ENCODE results near the gene ALG1. TPM values are rescaled to one million over a fixed set of nuclear protein-coding genes. Genes with fewer than 3 reads are reported as not detected.
"Not testable (repeated sequence)": the region's sequence is repeated elsewhere in the genome, so short reads cannot be mapped to it uniquely, and the experiment has no call there.

Gene ALG1
- total RNA-seq, 1 experiment from 2014 or later, result 19.6 TPM

- H3K36me3 ChIP-seq (replicated peaks; ENCODE audit: control insufficient read depth, insufficient read depth, low read length); H3K27me3 ChIP-seq (ENCODE audit: control insufficient read depth, insufficient read depth, low read length); DNase-seq: not testable (repeated sequence)
- peak overlapping the region; percentile 66 for H3K4me3 ChIP-seq (ENCODE audit: insufficient read depth, low read depth, low read length)
Observed at GRCh38 chr16:5096437-5097060, 24.9 kb downstream of the ALG1 start.

- H3K36me3 ChIP-seq (replicated peaks; ENCODE audit: control insufficient read depth, insufficient read depth, low read length); H3K27me3 ChIP-seq (ENCODE audit: control insufficient read depth, insufficient read depth, low read length): not testable (repeated sequence)
- peak overlapping the region; percentile 66 for H3K4me3 ChIP-seq (ENCODE audit: insufficient read depth, low read depth, low read length)
- peak; percentile 58 for DNase-seq
Observed at GRCh38 chr16:5097061-5097469, 25.4 kb downstream of the ALG1 start.

- peak; percentile 97 for DNase-seq
- not testable (repeated sequence) for H3K36me3 ChIP-seq (replicated peaks; ENCODE audit: control insufficient read depth, insufficient read depth, low read length)
- peak within 1 kb of the TSS; percentile 66 for H3K4me3 ChIP-seq (ENCODE audit: insufficient read depth, low read depth, low read length)
Observed at GRCh38 chr16:5097470-5098220, 26.0 kb downstream of the ALG1 start, which contains the start of gene EEF2KMT. TSS of gene EEF2KMT (minus strand) at chr16:5097795. CDS start at chr16:5097739, 56 bp downstream.

GRCh38 chr16:5098221-5099159 lies 26.8 kb downstream of the ALG1 start:
- not testable (repeated sequence) for H3K27me3 ChIP-seq (ENCODE audit: control insufficient read depth, insufficient read depth, low read length); H3K36me3 ChIP-seq (replicated peaks; ENCODE audit: control insufficient read depth, insufficient read depth, low read length)
- peak overlapping the region; percentile 49 for H3K4me3 ChIP-seq (ENCODE audit: insufficient read depth, low read depth, low read length)
- peak; percentile 90 for DNase-seq

More at GRCh38 chr16:5097470-5098220, 26.0 kb downstream of the ALG1 start, which contains the start of gene EEF2KMT:
- not testable (repeated sequence) for H3K27me3 ChIP-seq (ENCODE audit: control insufficient read depth, insufficient read depth, low read length)

- H3K27me3 ChIP-seq (ENCODE audit: control insufficient read depth, insufficient read depth, low read length); H3K4me3 ChIP-seq (ENCODE audit: insufficient read depth, low read depth, low read length); DNase-seq; H3K36me3 ChIP-seq (replicated peaks; ENCODE audit: control insufficient read depth, insufficient read depth, low read length): not testable (repeated sequence)
Observed at GRCh38 chr16:5099174-5099573, 27.5 kb downstream of the ALG1 start.

GRCh38 chr16:5103296-5104032 lies 31.8 kb downstream of the ALG1 start:
- not testable (repeated sequence) for H3K36me3 ChIP-seq (replicated peaks; ENCODE audit: control insufficient read depth, insufficient read depth, low read length); H3K27me3 ChIP-seq (ENCODE audit: control insufficient read depth, insufficient read depth, low read length); DNase-seq; H3K4me3 ChIP-seq (ENCODE audit: insufficient read depth, low read depth, low read length)

- not testable (repeated sequence) for DNase-seq; H3K4me3 ChIP-seq (ENCODE audit: insufficient read depth, low read depth, low read length); H3K27me3 ChIP-seq (ENCODE audit: control insufficient read depth, insufficient read depth, low read length); H3K36me3 ChIP-seq (replicated peaks; ENCODE audit: control insufficient read depth, insufficient read depth, low read length)
Observed at GRCh38 chr16:5105039-5105438, 33.4 kb downstream of the ALG1 start.

GRCh38 chr16:5108505-5109158 lies 37.0 kb downstream of the ALG1 start:
- no peak for DNase-seq
- no peaks in the 10 kb centered on the region for H3K27me3 ChIP-seq (ENCODE audit: control insufficient read depth, insufficient read depth, low read length)
- H3K36me3 ChIP-seq (replicated peaks; ENCODE audit: control insufficient read depth, insufficient read depth, low read length), result no peaks in the 10 kb centered on the region
- H3K4me3 ChIP-seq (ENCODE audit: insufficient read depth, low read depth, low read length), result no peak overlapping the region

GRCh38 chr16:5110933-5111332 lies 39.3 kb downstream of the ALG1 start:
- not testable (repeated sequence) for DNase-seq; H3K27me3 ChIP-seq (ENCODE audit: control insufficient read depth, insufficient read depth, low read length); H3K4me3 ChIP-seq (ENCODE audit: insufficient read depth, low read depth, low read length); H3K36me3 ChIP-seq (replicated peaks; ENCODE audit: control insufficient read depth, insufficient read depth, low read length)

GRCh38 chr16:5116780-5117295 lies 45.2 kb downstream of the ALG1 start:
- DNase-seq; H3K4me3 ChIP-seq (ENCODE audit: insufficient read depth, low read depth, low read length); H3K36me3 ChIP-seq (replicated peaks; ENCODE audit: control insufficient read depth, insufficient read depth, low read length); H3K27me3 ChIP-seq (ENCODE audit: control insufficient read depth, insufficient read depth, low read length): not testable (repeated sequence)

GRCh38 chr16:5117300-5118087 lies 45.9 kb downstream of the ALG1 start:
- DNase-seq, result peak; percentile 38
- H3K36me3 ChIP-seq (replicated peaks; ENCODE audit: control insufficient read depth, insufficient read depth, low read length); H3K4me3 ChIP-seq (ENCODE audit: insufficient read depth, low read depth, low read length); H3K27me3 ChIP-seq (ENCODE audit: control insufficient read depth, insufficient read depth, low read length): not testable (repeated sequence)

- H3K4me3 ChIP-seq (ENCODE audit: insufficient read depth, low read depth, low read length); H3K36me3 ChIP-seq (replicated peaks; ENCODE audit: control insufficient read depth, insufficient read depth, low read length); H3K27me3 ChIP-seq (ENCODE audit: control insufficient read depth, insufficient read depth, low read length); DNase-seq: not testable (repeated sequence)
Observed at GRCh38 chr16:5131467-5132004, 59.9 kb downstream of the ALG1 start.
